ENCODE measurements around the gene FPGS.

DNA sequence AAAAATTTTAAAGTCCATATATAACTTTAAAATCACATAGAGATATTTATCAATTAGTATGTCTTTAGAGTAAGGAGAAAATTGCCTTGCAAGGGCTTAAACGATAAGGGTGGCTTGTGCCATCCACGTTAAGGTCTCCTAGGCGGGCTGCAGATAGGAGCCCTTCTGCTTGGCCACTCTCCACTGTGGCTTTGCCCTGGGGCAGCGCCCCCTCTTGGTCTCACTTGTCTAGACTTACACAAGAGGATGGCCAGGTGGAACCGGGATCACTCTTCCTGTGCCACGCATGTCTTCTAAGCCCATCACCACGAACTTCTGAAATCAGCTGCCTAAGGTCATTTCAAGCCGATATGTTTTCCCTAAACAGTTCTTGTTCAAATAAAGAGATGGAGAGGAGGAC lies 2.9 kb downstream of the FPGS start:
- TF ChIP-seq, protein P1, sequence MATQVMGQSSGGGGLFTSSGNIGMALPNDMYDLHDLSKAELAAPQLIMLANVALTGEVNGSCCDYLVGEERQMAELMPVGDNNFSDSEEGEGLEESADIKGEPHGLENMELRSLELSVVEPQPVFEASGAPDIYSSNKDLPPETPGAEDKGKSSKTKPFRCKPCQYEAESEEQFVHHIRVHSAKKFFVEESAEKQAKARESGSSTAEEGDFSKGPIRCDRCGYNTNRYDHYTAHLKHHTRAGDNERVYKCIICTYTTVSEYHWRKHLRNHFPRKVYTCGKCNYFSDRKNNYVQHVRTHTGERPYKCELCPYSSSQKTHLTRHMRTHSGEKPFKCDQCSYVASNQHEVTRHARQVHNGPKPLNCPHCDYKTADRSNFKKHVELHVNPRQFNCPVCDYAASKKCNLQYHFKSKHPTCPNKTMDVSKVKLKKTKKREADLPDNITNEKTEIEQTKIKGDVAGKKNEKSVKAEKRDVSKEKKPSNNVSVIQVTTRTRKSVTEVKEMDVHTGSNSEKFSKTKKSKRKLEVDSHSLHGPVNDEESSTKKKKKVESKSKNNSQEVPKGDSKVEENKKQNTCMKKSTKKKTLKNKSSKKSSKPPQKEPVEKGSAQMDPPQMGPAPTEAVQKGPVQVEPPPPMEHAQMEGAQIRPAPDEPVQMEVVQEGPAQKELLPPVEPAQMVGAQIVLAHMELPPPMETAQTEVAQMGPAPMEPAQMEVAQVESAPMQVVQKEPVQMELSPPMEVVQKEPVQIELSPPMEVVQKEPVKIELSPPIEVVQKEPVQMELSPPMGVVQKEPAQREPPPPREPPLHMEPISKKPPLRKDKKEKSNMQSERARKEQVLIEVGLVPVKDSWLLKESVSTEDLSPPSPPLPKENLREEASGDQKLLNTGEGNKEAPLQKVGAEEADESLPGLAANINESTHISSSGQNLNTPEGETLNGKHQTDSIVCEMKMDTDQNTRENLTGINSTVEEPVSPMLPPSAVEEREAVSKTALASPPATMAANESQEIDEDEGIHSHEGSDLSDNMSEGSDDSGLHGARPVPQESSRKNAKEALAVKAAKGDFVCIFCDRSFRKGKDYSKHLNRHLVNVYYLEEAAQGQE (IDR thresholded peaks at IDR 0.05; ENCODE audit: insufficient read depth in 1 of 2, low read depth in 2 of 2, low read length in 2 of 2) = no peak
- TF ChIP-seq POLR2AphosphoS5 (IDR thresholded peaks at IDR 0.05; ENCODE audit: low read depth, low read length) = no peak
- TF ChIP-seq TAF1 (IDR thresholded peaks at IDR 0.05; ENCODE audit: borderline replicate concordance, insufficient read depth, low read length) = no peak
- TF ChIP-seq FOXP2 (optimal IDR thresholded peaks at IDR 0.05; ENCODE audit: borderline replicate concordance, extremely low read depth, extremely low read length, insufficient read depth) = no peak
